Right lobe of liver (tissue), 4 donors: ENCODE measurements around the gene KLHL25.

Experiments used
- CTCF ChIP-seq, 4 donors: fragments of 200-600 bp in 3 of 4; fragments of 450-650 bp in 1 of 4; IDR thresholded peaks; one replicate each; pipeline versions ENCODE4 v1.5.1 to v1.8.0; 2016 to 2022; ENCODE audit warnings: antibody characterized with exemption in 4 of 4, mild to moderate bottlenecking in 2 of 4
- POLR2A ChIP-seq: fragments of 450-650 bp; IDR thresholded peaks from one replicate; pipeline ENCODE4 v1.6.1; 2017; ENCODE audit warnings: antibody characterized with exemption, mild to moderate bottlenecking
- donor health status: DM: no; HTN: no; CAD: no.
- donor health status: DM: no; HTN: no; CAD: no.
- donor health status: DM: no; HTN: yes; CAD: no.

GRCh38 chr15:85839643-85840042 lies 44.9 kb upstream of the KLHL25 start:
- TF ChIP-seq POLR2A (no peak), CTCF (IDR thresholded peaks at IDR 0.05) (no peak)
